GM06990 (cell line): Measurements from ENCODE around the gene BCL3.
A peak's percentile ranks its signal among the peaks of the same experiment; 100 is the strongest.

Experiments
- DNase-seq: peaks from one replicate; pipeline ENCODE4 v3.0.0-alpha.2; 2011; ENCODE audit not compliant: insufficient read length; ENCODE audit errors: extremely low read depth
- H3K27me3 ChIP-seq: replicated peaks from 2 replicates; pipeline ENCODE4 v1.6.0; 2011; ENCODE audit warnings: low read length; ENCODE audit not compliant: control insufficient read depth, insufficient read depth
- H3K36me3 ChIP-seq: 2 replicates; pipeline ENCODE4 v1.5.1; 2011; ENCODE audit warnings: low read length; ENCODE audit not compliant: control insufficient read depth, insufficient read depth
- H3K4me3 ChIP-seq: replicated peaks from 2 replicates; pipeline ENCODE4 v1.5.1; 2011; ENCODE audit warnings: low read depth, mild to moderate bottlenecking, control low read depth, low read length
- TF ChIP-seq, protein P1 (sequence below): IDR thresholded peaks from 2 replicates; pipeline ENCODE4 v1.5.1; 2011; ENCODE audit warnings: low read length, control low read depth, mild to moderate bottlenecking, inconsistent platforms; ENCODE audit not compliant: insufficient read depth, poor library complexity, severe bottlenecking

BCL3 gene

DNA sequence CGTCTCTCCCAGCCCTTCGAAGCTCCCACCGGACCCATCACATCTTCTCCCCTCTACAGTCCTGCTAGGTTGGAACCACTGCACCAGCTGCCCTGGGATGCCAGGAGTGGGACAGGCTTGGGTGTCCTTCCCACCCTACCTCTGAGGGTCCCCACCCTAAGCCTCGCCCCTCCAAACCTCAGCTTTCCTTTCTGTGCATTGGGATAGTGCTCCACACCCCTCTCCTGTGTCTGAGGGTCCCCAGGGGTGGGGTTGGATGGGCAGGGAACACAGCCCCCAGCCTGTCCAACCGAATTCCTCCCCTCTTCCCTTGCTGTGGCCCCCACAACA, 1.9 kb upstream of the BCL3 start:
- H3K4me3 ChIP-seq = no peak overlapping the region
- peaks cover 4% of the 10 kb centered on the region for H3K36me3 ChIP-seq
- DNase-seq = no peak
- H3K27me3 ChIP-seq = no peaks in the 10 kb centered on the region
- TF ChIP-seq, protein P1, sequence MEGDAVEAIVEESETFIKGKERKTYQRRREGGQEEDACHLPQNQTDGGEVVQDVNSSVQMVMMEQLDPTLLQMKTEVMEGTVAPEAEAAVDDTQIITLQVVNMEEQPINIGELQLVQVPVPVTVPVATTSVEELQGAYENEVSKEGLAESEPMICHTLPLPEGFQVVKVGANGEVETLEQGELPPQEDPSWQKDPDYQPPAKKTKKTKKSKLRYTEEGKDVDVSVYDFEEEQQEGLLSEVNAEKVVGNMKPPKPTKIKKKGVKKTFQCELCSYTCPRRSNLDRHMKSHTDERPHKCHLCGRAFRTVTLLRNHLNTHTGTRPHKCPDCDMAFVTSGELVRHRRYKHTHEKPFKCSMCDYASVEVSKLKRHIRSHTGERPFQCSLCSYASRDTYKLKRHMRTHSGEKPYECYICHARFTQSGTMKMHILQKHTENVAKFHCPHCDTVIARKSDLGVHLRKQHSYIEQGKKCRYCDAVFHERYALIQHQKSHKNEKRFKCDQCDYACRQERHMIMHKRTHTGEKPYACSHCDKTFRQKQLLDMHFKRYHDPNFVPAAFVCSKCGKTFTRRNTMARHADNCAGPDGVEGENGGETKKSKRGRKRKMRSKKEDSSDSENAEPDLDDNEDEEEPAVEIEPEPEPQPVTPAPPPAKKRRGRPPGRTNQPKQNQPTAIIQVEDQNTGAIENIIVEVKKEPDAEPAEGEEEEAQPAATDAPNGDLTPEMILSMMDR = no peak

DNA sequence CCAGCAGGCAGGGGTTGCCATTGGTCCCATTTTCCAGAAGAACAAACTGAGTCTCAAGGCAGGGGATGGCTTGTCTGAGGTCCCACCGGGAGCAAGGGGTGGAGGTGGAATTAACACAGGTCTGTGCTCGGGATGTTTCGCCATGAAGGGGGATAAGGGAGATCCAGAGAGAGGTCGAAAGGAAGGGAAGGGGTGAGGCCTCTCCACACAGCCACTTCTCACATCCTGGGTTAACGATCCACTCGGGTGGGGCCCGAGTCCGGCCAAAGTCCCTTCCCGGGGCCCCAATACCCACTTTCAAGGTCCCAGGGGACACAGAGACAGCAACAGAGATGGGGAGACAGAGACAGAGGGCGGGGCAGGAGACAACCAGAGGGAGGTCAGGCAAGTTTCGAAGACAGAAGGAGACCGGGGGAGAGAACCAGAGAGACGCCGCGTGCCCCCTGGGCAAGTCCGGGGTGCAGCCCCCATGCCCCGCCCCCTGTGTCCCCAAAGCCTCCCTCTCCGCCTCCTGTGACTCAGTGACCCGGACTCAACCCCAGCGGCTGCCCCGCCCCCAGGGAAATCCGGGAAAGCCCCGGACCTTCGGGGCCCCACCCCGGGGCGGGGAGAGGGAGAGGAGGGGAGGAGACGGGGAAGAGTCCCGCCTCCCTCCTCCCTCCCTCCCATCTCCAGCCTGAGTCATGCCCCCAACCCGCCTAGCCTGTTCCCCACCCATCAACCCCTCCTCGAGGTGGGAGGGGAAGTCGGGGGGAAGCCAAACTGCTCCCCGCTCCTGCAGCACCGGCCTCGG, 1.4 kb upstream of the BCL3 start:
- Histone ChIP-seq H3K4me3 (peak overlapping the region; percentile 81), H3K36me3 (peaks cover 4% of the 10 kb centered on the region), H3K27me3 (no peaks in the 10 kb centered on the region)
- TF ChIP-seq, protein P1 = no peak
- DNase-seq = peak; percentile 81

DNA sequence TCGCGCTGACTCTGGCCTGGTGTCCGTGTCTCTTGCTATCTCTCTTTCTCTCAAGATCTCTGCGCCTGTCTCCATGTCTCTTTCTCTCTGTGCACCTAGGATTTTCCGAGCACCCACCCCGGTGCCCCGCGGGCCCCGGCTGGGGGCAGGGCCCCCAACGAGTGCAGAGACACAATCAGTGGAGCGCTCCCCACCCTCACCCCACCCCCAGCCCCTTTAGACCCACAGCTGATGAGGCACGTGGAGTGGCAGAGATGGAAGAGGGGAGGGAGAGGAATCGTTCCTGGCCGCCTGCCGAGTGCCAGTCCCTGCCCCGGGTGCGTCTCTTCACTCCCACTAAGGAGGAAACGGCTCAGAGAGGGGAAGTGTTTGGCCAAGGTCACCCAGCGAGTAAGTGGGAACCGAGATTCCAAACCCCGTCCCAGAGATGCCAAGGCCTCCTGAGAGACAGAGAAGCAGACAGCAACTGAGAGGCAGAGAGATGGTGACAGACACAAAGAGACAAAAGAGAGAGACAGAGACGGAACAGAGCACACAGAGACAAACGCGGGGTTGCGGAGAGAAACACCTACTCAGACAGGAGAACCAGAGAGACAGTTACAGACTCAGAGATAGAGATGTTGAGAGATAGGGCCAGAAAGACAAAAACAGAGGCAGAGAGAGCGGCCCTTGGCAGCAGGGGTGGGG, 626 bp upstream of the BCL3 start:
- DNase-seq = peak; percentile 59
- H3K4me3 ChIP-seq = peak overlapping the region; percentile 81
- no peaks in the 10 kb centered on the region for H3K27me3 ChIP-seq
- H3K36me3 ChIP-seq = peaks cover 4% of the 10 kb centered on the region
- TF ChIP-seq, protein P1 = no peak

DNA sequence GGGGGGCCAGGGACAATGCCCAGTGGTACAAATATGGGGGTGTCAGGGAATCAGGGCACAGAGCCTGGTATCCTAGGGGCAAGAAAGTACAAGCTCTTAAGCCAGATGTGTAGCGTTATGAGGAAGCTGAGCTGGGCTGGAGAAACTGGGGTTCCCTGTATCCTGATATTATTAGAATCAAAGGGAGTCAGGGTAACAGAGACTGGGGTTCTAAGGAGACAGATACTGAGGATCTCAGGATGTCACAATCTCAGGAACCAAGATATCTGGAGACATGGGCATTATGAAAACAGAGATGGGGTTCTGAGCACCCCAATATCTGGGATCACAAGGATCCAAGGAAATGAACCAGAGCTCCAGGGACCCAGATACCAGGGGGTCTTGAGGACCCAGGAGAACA, 784 bp downstream of the BCL3 start:
- H3K27me3 ChIP-seq = no peaks in the 10 kb centered on the region
- TF ChIP-seq, protein P1 = no peak

DNA sequence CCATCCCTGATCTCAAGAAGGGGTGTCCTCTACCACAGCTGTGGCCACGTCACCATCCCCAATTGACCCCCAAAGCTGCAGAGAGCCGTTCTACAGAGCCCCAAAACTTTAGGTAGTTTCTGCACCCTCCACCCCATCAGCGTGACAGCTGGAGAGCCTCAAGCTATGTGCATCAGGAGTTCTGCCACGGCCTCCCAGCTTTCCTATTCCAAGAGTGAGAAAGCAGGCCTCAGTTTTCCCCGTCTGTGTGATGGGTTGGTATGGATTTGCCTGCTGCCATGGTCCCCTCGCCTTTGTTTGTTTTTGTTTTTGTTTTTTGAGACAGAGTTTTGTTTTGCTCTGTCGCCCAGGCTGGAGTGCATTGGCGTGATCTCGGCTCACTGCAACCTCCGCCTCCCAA, 1.5 kb downstream of the BCL3 start:
- H3K4me3 ChIP-seq = peak overlapping the region; percentile 81

More for the DNA sequence above, 784 bp downstream of the BCL3 start:
- Histone ChIP-seq H3K4me3 (peak overlapping the region; percentile 81), H3K36me3 (peaks cover 4% of the 10 kb centered on the region)
- DNase-seq = no peak

More for the DNA sequence above, 1.5 kb downstream of the BCL3 start:
- Histone ChIP-seq H3K27me3 (no peaks in the 10 kb centered on the region), H3K36me3 (peaks cover 4% of the 10 kb centered on the region)
- TF ChIP-seq, protein P1 = no peak
- no peak for DNase-seq
